Measurements from ENCODE around the gene MPV17.
"Not testable (repeated sequence)": the region's sequence is repeated elsewhere in the genome, so short reads cannot be mapped to it uniquely, and the experiment has no call there.

MPV17 gene

GRCh38 chr2:27270670-27271069 lies 52.2 kb downstream of the MPV17 start:
- DNase-seq (ENCODE audit: insufficient read length) (no peak), FAIRE-seq (no peak)
- TF ChIP-seq TAF1 (IDR thresholded peaks at IDR 0.05; ENCODE audit: borderline replicate concordance, low read depth, low read length) (no peak), POLR2AphosphoS5 (IDR thresholded peaks at IDR 0.05; ENCODE audit: low read depth, low read length) (no peak), POLR2A (IDR thresholded peaks at IDR 0.05; ENCODE audit: low read depth, low read length) (no peak)

GRCh38 chr2:27270131-27270530 lies 52.8 kb downstream of the MPV17 start:
- DNase-seq (ENCODE audit: insufficient read length) (no peak), FAIRE-seq (no peak)
- no peak for TF ChIP-seq TAF1 (IDR thresholded peaks at IDR 0.05; ENCODE audit: borderline replicate concordance, low read depth, low read length)
- TF ChIP-seq POLR2A (IDR thresholded peaks at IDR 0.05; ENCODE audit: low read depth, low read length) = no peak
- no peak for TF ChIP-seq POLR2AphosphoS5 (IDR thresholded peaks at IDR 0.05; ENCODE audit: low read depth, low read length)

GRCh38 chr2:27268296-27268695 lies 54.6 kb downstream of the MPV17 start:
- FAIRE-seq; DNase-seq (ENCODE audit: insufficient read length): not testable (repeated sequence)

- FAIRE-seq = no peak
- TF ChIP-seq POLR2AphosphoS5 (IDR thresholded peaks at IDR 0.05; ENCODE audit: low read depth, low read length) (no peak), POLR2A (IDR thresholded peaks at IDR 0.05; ENCODE audit: low read depth, low read length) (no peak), TAF1 (IDR thresholded peaks at IDR 0.05; ENCODE audit: borderline replicate concordance, low read depth, low read length) (no peak)
- DNase-seq (ENCODE audit: insufficient read length) = no peak
Observed at GRCh38 chr2:27265536-27265870, 57.4 kb downstream of the MPV17 start.

- TF ChIP-seq POLR2AphosphoS5 (IDR thresholded peaks at IDR 0.05; ENCODE audit: low read depth, low read length) = no peak
- TF ChIP-seq POLR2A (IDR thresholded peaks at IDR 0.05; ENCODE audit: low read depth, low read length) = no peak
- no peak for TF ChIP-seq TAF1 (IDR thresholded peaks at IDR 0.05; ENCODE audit: borderline replicate concordance, low read depth, low read length)
- FAIRE-seq (no peak), DNase-seq (ENCODE audit: insufficient read length) (peak; percentile 69)
Observed at GRCh38 chr2:27264753-27265535, 58.0 kb downstream of the MPV17 start.

GRCh38 chr2:27264253-27264752 lies 58.6 kb downstream of the MPV17 start:
- FAIRE-seq (no peak), DNase-seq (ENCODE audit: insufficient read length) (no peak)
- TF ChIP-seq TAF1 (IDR thresholded peaks at IDR 0.05; ENCODE audit: borderline replicate concordance, low read depth, low read length) (no peak), POLR2AphosphoS5 (IDR thresholded peaks at IDR 0.05; ENCODE audit: low read depth, low read length) (no peak), POLR2A (IDR thresholded peaks at IDR 0.05; ENCODE audit: low read depth, low read length) (no peak)

- FAIRE-seq (no peak), DNase-seq (ENCODE audit: insufficient read length) (no peak)
- TF ChIP-seq POLR2A (IDR thresholded peaks at IDR 0.05; ENCODE audit: low read depth, low read length) = no peak
- no peak for TF ChIP-seq TAF1 (IDR thresholded peaks at IDR 0.05; ENCODE audit: borderline replicate concordance, low read depth, low read length)
- TF ChIP-seq POLR2AphosphoS5 (IDR thresholded peaks at IDR 0.05; ENCODE audit: low read depth, low read length) = no peak
Observed at GRCh38 chr2:27263287-27264252, 59.3 kb downstream of the MPV17 start.

- peak; percentile 21 for FAIRE-seq
- DNase-seq (ENCODE audit: insufficient read length) = peak; percentile 92
- TF ChIP-seq POLR2AphosphoS5 (IDR thresholded peaks at IDR 0.05; ENCODE audit: low read depth, low read length) = no peak
- no peak for TF ChIP-seq POLR2A (IDR thresholded peaks at IDR 0.05; ENCODE audit: low read depth, low read length)
- TF ChIP-seq TAF1 (IDR thresholded peaks at IDR 0.05; ENCODE audit: borderline replicate concordance, low read depth, low read length) = no peak
Observed at GRCh38 chr2:27262379-27263286, 60.3 kb downstream of the MPV17 start, which contains the start of gene SLC30A3. Gene SLC30A3, minus strand, starts transcription at chr2:27263047. Its CDS starts 141 bp downstream, at chr2:27262906.

- DNase-seq (ENCODE audit: insufficient read length) (no peak), FAIRE-seq (no peak)
- TF ChIP-seq TAF1 (IDR thresholded peaks at IDR 0.05; ENCODE audit: borderline replicate concordance, low read depth, low read length) (no peak), POLR2AphosphoS5 (IDR thresholded peaks at IDR 0.05; ENCODE audit: low read depth, low read length) (no peak), POLR2A (IDR thresholded peaks at IDR 0.05; ENCODE audit: low read depth, low read length) (no peak)
Observed at GRCh38 chr2:27261926-27262298, 61.0 kb downstream of the MPV17 start.

- TF ChIP-seq POLR2A (IDR thresholded peaks at IDR 0.05; ENCODE audit: low read depth, low read length) (no peak), POLR2AphosphoS5 (IDR thresholded peaks at IDR 0.05; ENCODE audit: low read depth, low read length) (no peak), TAF1 (IDR thresholded peaks at IDR 0.05; ENCODE audit: borderline replicate concordance, low read depth, low read length) (no peak)
- FAIRE-seq = no peak
Observed at GRCh38 chr2:27261241-27261925, 61.5 kb downstream of the MPV17 start.

More at GRCh38 chr2:27261241-27261925, 61.5 kb downstream of the MPV17 start:
- DNase-seq (ENCODE audit: insufficient read length) = no peak
